Measurements from ENCODE around the gene DMWD. TPM values are rescaled to one million over a fixed set of nuclear protein-coding genes. Genes with fewer than 3 reads are reported as not detected.

Gene DMWD
- polyA plus RNA-seq, 1 of the 3 experiments (the other 2 are of a cell fraction), result 40.6 TPM

GRCh38 chr19:45766869-45767346 is 25.7 kb downstream of the DMWD start:
- ChIA-PET CTCF (interaction anchor here (0.8 to 5.1 kb wide), 9 partner anchors 9 to 73 kb away, joined by 3 to 33 read pairs (median 3); partner anchors contain the start of gene DMWD), POLR2A (no interaction called here)
- Histone ChIP-seq H3F3A (replicated peaks; ENCODE audit: insufficient read depth) (peaks cover 25% of the 10 kb centered on the region), H2AFZ (ENCODE audit: low read depth) (peak overlapping the region; percentile 60; the same call in 1 of the 2 replicates), H3K4me3 (ENCODE audit: low read depth in 2 of 2, low read length in 1 of 2) (peak overlapping the region; percentile 64 to 70), H3K79me2 (ENCODE audit: insufficient read depth) (no peaks in the 10 kb centered on the region), H3K4me1 (ENCODE audit: control insufficient read depth in 1 of 2, insufficient read depth in 2 of 2, low read depth in 1 of 2, low read length in 1 of 2) (peaks cover 8 to 28% of the 10 kb centered on the region in 2 experiments; a peak in 3 of 4 replicates), H4K20me1 (ENCODE audit: insufficient read depth) (peaks cover 11% of the 10 kb centered on the region; the same call in 1 of the 2 replicates), H3K4me2 (peak overlapping the region; percentile 99), H3K9ac (peak overlapping the region; percentile 78; the same call in 1 of the 2 replicates), H3K9me2 (no peaks in the 10 kb centered on the region), H3K27me3 (ENCODE audit: insufficient read depth) (no peaks in the 10 kb centered on the region), H3K36me3 (replicated peaks in 1 of 2; ENCODE audit: control insufficient read depth in 1 of 2, insufficient read depth in 2 of 2, low read length in 1 of 2) (peaks cover 0 to 8% of the 10 kb centered on the region in 2 experiments), H3K9me3 (no peaks in the 10 kb centered on the region), H3K27ac (ENCODE audit: low read depth in 2 of 2, low read length in 1 of 2) (peak overlapping the region; percentile 1 to 84; a peak in 2 of 4 replicates)
- no peak for DNase-seq
- TF ChIP-seq JUND (IDR thresholded peaks at IDR 0.05) (no peak), FOXM1 (IDR thresholded peaks at IDR 0.05; ENCODE audit: low read depth) (no peak), TEAD4 (IDR thresholded peaks at IDR 0.05; ENCODE audit: borderline replicate concordance, insufficient read depth) (no peak), POLR2AphosphoS5 (IDR thresholded peaks at IDR 0.05; ENCODE audit: low read depth, low read length) (no peak), MEF2A (IDR thresholded peaks at IDR 0.05; ENCODE audit: borderline replicate concordance, low read depth) (no peak), MAX (IDR thresholded peaks at IDR 0.05; ENCODE audit: low read depth) (no peak), FOXJ3 (CRISPR knock-in tag; IDR thresholded peaks at IDR 0.05) (no peak), GATA2 (CRISPR knock-in tag; IDR thresholded peaks at IDR 0.05) (no peak), FOSL2 (IDR thresholded peaks at IDR 0.05; ENCODE audit: borderline replicate concordance, low read depth) (no peak), RCOR1 (IDR thresholded peaks at IDR 0.05; ENCODE audit: low read length) (no peak), ZBTB33 (IDR thresholded peaks at IDR 0.05; ENCODE audit: borderline replicate concordance, low read depth) (no peak), RAD21 (IDR thresholded peaks at IDR 0.05; ENCODE audit: low read length) (no peak), CHD2 (IDR thresholded peaks at IDR 0.05; ENCODE audit: low read length, partially characterized antibody) (no peak), USF1 (IDR thresholded peaks at IDR 0.05; ENCODE audit: borderline replicate concordance, low read depth) (no peak), TCF12 (IDR thresholded peaks at IDR 0.05) (no peak)
- TF ChIP-seq, protein P1, sequence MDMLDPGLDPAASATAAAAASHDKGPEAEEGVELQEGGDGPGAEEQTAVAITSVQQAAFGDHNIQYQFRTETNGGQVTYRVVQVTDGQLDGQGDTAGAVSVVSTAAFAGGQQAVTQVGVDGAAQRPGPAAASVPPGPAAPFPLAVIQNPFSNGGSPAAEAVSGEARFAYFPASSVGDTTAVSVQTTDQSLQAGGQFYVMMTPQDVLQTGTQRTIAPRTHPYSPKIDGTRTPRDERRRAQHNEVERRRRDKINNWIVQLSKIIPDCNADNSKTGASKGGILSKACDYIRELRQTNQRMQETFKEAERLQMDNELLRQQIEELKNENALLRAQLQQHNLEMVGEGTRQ (IDR thresholded peaks at IDR 0.05; ENCODE audit: borderline replicate concordance, low read depth, low read length), result no peak
- 83% methylated on average over 14 of the region's 24 CpGs for WGBS (ENCODE audit: low lambda C conversion rate)

All from SK-N-SH (cell line).